NCI-H1105 (cell line): ENCODE results near the gene TEDC2.
A peak's percentile ranks its signal among the peaks of the same experiment; 100 is the strongest.

Experiments used
- DNase-seq: peaks from one replicate; lab custom pipeline; 2025; lab: John Stamatoyannopoulos, UW

TEDC2 gene

DNA sequence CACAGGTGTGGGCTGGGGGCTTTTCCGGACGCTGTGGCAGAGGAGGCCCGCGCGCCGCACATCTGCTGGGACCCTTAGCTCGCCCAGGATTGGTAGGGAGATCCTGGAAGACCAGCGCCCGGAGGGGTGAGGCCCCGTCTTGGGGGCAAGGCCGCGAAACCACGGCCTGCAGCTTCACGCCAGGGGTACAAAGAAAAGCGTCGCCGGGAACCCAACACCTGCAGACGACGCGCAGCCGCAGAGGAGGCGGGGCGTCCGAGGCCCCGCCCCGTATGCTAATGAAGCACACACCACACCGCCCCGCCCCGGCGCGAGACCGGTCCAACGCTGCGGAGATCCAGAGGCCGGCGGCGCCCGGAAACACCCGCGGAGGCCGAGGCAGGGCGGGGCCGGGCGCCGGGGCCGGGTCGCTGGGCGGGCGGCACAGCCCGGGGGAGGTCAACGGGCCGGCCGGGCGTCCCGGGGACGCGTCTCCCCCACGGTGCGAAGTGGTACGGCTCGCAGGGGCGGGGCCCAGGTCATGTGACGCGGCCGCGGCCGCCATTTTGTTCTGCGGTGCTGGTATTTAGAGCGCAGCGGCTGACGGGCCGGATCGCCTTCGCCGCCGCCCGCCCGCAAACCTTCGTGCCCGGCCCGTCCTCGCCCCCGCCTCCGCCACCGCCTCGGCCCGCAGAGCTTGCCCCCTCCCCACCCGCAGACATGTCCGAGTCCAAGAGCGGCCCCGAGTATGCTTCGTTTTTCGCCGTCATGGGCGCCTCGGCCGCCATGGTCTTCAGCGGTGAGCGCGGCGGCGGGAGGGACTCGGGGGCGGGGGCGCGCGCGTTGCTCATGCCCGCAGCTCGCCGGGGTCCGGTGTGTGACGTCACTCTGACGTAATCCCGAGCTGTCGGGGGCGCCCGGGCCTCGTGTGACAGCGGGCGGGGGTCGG, 53.8 kb downstream of the TEDC2 start, which contains the start of gene ATP6V0C:
ATP6V0C (plus strand) TSS at position 548 of the 928 bp plus-strand sequence; CDS start at position 700, 152 bp downstream.
- peak; percentile 68 for DNase-seq
